Measurements from ENCODE around the gene EIF2S1. TPM values are rescaled to one million over a fixed set of nuclear protein-coding genes. Genes with fewer than 3 reads are reported as not detected.

EIF2S1 gene
- total and polyA plus RNA-seq, 2 experiments from 2014 or later = 121 to 170 TPM

DNA sequence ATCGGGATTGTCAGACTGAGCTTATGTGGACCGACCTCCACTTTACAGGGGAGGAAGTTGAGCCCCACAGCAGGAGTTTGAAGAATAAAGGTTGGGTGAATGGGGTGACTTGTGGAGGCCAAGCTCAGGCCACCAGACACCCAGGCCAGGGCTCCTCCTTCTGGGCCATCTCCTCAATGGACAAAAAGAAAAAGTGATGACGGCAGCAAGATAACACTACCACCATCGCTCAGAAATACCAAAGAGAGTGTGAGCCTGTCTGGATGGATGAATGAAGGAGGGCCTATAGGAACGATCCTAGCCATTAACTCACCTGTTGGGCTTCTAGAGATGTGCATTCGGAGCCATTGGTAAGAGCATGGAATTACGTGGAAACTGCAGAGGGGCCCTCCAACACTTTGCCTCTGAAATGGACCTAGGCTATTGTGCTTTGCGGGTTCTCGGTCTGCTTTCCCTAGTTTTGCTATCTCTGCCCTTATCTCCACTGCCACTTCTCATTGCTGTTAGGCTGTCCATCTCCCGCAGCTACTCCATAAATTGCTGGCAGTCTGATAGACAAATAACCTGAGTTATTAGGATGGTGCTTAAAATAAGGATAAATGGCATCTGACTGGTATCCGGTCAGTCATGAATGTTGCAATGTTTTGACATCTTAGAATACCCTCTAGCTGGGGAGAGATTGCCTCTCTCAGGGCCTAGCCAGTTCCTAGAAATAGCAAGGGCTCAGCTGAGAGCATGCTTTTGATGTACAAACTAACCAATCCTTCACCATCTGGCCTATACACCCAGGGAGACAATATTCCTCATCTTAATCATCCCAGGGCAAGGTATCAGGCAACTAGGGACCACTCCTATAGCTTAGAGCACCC, 61.5 kb downstream of the EIF2S1 start:
- no peak for ATAC-seq
- Histone ChIP-seq H3K36me3 (ENCODE audit: insufficient read depth) (no peaks in the 10 kb centered on the region), H3K79me2 (replicated peaks; ENCODE audit: insufficient read depth) (no peaks in the 10 kb centered on the region), H4K20me1 (replicated peaks; ENCODE audit: insufficient read depth) (no peaks in the 10 kb centered on the region), H3F3A (replicated peaks; ENCODE audit: low read depth) (no peaks in the 10 kb centered on the region), H2AFZ (no peak overlapping the region), H3K9me2 (ENCODE audit: insufficient read depth) (no peaks in the 10 kb centered on the region), H3K4me1 (ENCODE audit: insufficient read depth) (no peaks in the 10 kb centered on the region), H3K27ac (ENCODE audit: low read depth) (no peak overlapping the region), H3K27me3 (ENCODE audit: insufficient read depth) (no peaks in the 10 kb centered on the region), H3K4me3 (no peak overlapping the region), H3K4me2 (no peak overlapping the region)
- Mint-ChIP-seq H3K27ac (no peak overlapping the region), H3K9me3 (no peaks in the 10 kb centered on the region), H3K36me3 (ENCODE audit: low read depth) (no peaks in the 10 kb centered on the region), H3K4me3 (no peak overlapping the region), H3K27me3 (ENCODE audit: insufficient read depth, low read depth, poor library complexity) (peaks cover 4% of the 10 kb centered on the region), H3K4me1 (no peaks in the 10 kb centered on the region)
- TF ChIP-seq CREB1 (CRISPR knock-in tag; IDR thresholded peaks at IDR 0.05; ENCODE audit: low read depth) (no peak), EZH2 (IDR thresholded peaks at IDR 0.05; ENCODE audit: low read depth, unreplicated experiment) (no peak), STAT1 (IDR thresholded peaks at IDR 0.05; ENCODE audit: unreplicated experiment) (no peak), EZH2phosphoT487 (IDR thresholded peaks at IDR 0.05; ENCODE audit: unreplicated experiment) (no peak), JUNB (IDR thresholded peaks at IDR 0.05; ENCODE audit: unreplicated experiment) (no peak), ZNF114 (CRISPR knock-in tag; IDR thresholded peaks at IDR 0.05) (no peak), NANOG (IDR thresholded peaks at IDR 0.05; ENCODE audit: borderline replicate concordance) (no peak), ZNF331 (CRISPR knock-in tag; IDR thresholded peaks at IDR 0.05; ENCODE audit: low read depth) (no peak), POLR2AphosphoS5 (IDR thresholded peaks at IDR 0.05; ENCODE audit: low read depth) (no peak)
- TF ChIP-seq, protein P1, sequence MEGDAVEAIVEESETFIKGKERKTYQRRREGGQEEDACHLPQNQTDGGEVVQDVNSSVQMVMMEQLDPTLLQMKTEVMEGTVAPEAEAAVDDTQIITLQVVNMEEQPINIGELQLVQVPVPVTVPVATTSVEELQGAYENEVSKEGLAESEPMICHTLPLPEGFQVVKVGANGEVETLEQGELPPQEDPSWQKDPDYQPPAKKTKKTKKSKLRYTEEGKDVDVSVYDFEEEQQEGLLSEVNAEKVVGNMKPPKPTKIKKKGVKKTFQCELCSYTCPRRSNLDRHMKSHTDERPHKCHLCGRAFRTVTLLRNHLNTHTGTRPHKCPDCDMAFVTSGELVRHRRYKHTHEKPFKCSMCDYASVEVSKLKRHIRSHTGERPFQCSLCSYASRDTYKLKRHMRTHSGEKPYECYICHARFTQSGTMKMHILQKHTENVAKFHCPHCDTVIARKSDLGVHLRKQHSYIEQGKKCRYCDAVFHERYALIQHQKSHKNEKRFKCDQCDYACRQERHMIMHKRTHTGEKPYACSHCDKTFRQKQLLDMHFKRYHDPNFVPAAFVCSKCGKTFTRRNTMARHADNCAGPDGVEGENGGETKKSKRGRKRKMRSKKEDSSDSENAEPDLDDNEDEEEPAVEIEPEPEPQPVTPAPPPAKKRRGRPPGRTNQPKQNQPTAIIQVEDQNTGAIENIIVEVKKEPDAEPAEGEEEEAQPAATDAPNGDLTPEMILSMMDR (conservative IDR thresholded peaks at IDR 0.05; ENCODE audit: low read depth in 2 of 2) = no peak
- TF ChIP-seq, protein P2, sequence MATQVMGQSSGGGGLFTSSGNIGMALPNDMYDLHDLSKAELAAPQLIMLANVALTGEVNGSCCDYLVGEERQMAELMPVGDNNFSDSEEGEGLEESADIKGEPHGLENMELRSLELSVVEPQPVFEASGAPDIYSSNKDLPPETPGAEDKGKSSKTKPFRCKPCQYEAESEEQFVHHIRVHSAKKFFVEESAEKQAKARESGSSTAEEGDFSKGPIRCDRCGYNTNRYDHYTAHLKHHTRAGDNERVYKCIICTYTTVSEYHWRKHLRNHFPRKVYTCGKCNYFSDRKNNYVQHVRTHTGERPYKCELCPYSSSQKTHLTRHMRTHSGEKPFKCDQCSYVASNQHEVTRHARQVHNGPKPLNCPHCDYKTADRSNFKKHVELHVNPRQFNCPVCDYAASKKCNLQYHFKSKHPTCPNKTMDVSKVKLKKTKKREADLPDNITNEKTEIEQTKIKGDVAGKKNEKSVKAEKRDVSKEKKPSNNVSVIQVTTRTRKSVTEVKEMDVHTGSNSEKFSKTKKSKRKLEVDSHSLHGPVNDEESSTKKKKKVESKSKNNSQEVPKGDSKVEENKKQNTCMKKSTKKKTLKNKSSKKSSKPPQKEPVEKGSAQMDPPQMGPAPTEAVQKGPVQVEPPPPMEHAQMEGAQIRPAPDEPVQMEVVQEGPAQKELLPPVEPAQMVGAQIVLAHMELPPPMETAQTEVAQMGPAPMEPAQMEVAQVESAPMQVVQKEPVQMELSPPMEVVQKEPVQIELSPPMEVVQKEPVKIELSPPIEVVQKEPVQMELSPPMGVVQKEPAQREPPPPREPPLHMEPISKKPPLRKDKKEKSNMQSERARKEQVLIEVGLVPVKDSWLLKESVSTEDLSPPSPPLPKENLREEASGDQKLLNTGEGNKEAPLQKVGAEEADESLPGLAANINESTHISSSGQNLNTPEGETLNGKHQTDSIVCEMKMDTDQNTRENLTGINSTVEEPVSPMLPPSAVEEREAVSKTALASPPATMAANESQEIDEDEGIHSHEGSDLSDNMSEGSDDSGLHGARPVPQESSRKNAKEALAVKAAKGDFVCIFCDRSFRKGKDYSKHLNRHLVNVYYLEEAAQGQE (IDR thresholded peaks at IDR 0.05; ENCODE audit: unreplicated experiment) = no peak
- TF ChIP-seq, protein P3, sequence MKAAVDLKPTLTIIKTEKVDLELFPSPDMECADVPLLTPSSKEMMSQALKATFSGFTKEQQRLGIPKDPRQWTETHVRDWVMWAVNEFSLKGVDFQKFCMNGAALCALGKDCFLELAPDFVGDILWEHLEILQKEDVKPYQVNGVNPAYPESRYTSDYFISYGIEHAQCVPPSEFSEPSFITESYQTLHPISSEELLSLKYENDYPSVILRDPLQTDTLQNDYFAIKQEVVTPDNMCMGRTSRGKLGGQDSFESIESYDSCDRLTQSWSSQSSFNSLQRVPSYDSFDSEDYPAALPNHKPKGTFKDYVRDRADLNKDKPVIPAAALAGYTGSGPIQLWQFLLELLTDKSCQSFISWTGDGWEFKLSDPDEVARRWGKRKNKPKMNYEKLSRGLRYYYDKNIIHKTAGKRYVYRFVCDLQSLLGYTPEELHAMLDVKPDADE (IDR thresholded peaks at IDR 0.05) = no peak
- TF ChIP-seq, protein P4, sequence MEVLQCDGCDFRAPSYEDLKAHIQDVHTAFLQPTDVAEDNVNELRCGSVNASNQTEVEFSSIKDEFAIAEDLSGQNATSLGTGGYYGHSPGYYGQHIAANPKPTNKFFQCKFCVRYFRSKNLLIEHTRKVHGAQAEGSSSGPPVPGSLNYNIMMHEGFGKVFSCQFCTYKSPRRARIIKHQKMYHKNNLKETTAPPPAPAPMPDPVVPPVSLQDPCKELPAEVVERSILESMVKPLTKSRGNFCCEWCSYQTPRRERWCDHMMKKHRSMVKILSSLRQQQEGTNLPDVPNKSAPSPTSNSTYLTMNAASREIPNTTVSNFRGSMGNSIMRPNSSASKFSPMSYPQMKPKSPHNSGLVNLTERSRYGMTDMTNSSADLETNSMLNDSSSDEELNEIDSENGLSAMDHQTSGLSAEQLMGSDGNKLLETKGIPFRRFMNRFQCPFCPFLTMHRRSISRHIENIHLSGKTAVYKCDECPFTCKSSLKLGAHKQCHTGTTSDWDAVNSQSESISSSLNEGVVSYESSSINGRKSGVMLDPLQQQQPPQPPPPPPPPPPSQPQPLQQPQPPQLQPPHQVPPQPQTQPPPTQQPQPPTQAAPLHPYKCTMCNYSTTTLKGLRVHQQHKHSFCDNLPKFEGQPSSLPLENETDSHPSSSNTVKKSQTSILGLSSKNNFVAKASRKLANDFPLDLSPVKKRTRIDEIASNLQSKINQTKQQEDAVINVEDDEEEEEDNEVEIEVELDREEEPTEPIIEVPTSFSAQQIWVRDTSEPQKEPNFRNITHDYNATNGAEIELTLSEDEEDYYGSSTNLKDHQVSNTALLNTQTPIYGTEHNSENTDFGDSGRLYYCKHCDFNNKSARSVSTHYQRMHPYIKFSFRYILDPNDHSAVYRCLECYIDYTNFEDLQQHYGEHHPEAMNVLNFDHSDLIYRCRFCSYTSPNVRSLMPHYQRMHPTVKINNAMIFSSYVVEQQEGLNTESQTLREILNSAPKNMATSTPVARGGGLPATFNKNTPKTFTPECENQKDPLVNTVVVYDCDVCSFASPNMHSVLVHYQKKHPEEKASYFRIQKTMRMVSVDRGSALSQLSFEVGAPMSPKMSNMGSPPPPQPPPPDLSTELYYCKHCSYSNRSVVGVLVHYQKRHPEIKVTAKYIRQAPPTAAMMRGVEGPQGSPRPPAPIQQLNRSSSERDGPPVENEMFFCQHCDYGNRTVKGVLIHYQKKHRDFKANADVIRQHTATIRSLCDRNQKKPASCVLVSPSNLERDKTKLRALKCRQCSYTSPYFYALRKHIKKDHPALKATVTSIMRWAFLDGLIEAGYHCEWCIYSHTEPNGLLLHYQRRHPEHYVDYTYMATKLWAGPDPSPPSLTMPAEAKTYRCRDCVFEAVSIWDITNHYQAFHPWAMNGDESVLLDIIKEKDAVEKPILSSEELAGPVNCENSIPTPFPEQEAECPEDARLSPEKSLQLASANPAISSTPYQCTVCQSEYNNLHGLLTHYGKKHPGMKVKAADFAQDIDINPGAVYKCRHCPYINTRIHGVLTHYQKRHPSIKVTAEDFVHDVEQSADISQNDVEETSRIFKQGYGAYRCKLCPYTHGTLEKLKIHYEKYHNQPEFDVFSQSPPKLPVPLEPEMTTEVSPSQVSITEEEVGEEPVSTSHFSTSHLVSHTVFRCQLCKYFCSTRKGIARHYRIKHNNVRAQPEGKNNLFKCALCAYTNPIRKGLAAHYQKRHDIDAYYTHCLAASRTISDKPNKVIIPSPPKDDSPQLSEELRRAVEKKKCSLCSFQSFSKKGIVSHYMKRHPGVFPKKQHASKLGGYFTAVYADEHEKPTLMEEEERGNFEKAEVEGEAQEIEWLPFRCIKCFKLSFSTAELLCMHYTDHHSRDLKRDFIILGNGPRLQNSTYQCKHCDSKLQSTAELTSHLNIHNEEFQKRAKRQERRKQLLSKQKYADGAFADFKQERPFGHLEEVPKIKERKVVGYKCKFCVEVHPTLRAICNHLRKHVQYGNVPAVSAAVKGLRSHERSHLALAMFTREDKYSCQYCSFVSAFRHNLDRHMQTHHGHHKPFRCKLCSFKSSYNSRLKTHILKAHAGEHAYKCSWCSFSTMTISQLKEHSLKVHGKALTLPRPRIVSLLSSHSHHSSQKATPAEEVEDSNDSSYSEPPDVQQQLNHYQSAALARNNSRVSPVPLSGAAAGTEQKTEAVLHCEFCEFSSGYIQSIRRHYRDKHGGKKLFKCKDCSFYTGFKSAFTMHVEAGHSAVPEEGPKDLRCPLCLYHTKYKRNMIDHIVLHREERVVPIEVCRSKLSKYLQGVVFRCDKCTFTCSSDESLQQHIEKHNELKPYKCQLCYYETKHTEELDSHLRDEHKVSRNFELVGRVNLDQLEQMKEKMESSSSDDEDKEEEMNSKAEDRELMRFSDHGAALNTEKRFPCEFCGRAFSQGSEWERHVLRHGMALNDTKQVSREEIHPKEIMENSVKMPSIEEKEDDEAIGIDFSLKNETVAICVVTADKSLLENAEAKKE (CRISPR knock-in tag; IDR thresholded peaks at IDR 0.05) = no peak
- no peak for DNase-seq (ENCODE audit: low spot score)

All from GM23338 (cell line).